HG03159 (cell line): Measurements from ENCODE around the gene CACNG4.
A peak's percentile ranks its signal among the peaks of the same experiment; 100 is the strongest.
"Not testable (repeated sequence)": the region's sequence is repeated elsewhere in the genome, so short reads cannot be mapped to it uniquely, and the experiment has no call there.

Source experiments
- ATAC-seq: cut with Tn5 transposase; IDR thresholded peaks from one replicate; pipeline ENCODE4 v1.9.1; 2021; ENCODE audit warnings: mild to moderate bottlenecking, moderate library complexity; ENCODE audit not compliant: unreplicated experiment

CACNG4 gene

DNA sequence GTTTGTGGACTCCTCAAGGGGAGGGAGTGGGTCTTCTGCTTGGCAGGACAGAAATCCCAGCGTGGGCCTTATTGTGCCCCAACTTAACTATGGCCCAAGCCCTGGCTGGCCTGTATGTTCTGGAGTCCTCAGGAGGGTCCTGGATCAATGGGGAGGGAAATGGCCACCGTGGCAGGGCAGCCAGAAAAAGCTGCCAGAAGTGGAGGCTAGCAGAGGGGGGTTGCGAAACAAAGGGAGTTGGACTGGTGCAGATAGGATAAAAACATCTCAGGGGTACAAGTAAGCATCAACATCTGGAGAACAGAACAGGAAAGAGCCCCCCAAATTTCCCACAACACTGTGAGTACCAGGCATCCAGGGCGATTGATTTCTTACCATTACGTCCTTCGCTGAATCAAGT lies 76.1 kb downstream of the CACNG4 start:
- no peak for ATAC-seq

DNA sequence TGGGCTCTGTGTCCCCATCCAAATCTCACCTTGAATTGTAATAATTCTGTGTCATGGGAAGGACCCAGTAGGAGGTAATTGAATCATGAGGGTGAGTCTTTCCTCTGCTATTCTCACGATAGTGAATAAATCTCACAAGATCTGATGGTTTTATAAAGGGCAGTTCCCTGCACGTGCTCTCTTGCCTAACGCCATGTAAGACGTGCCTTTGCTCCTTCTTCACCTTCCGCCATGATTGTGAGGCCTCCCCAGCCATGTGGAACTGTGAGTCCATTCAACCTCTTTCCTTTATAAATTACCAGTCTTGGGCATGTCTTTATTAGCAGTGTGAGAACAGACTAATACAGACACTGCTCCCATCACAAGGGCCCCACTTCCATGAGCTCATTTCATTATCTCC lies 76.6 kb downstream of the CACNG4 start:
- not testable (repeated sequence) for ATAC-seq

DNA sequence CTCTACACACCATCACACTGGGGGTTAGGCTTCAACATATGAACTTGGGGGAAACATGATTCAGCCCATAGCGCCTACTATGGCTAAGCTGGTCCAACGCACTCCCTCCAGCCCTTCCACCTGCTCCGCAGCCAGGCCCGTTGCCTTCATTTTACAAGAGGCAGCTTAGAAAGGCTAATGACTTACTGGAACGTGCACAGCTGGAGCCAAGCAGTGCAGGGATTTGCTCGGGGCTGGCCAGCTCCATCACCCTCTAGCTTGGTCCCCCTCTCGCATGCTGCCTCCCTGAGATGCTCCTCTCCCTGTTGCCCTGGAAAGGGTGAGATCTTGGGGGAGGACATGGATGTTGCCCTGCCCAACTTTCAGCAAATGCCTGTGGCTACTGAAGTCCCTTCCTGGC lies 77.0 kb downstream of the CACNG4 start:
- no peak for ATAC-seq

GRCh38 chr17:67041941-67042899 lies 77.7 kb downstream of the CACNG4 start:
- ATAC-seq, result no peak

DNA sequence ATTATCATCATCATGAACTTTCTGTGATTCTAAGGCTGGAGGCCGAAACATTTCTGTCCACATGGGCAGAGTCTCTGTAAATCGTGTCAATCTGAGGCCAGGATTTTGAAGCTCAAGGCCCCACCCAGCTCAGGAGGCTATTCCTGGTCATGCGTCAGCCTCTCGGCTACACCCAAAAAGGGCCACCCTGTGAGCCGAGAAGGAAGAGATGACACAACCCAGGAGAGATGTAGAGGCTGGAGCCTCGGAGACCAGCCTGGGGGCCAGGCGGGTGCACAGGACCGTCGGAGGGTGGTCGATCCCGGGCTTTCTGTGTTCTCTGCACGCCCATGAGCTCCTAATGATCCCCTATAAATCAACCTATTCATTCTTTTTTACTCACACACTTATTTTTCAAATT lies 78.8 kb downstream of the CACNG4 start:
- no peak for ATAC-seq

DNA sequence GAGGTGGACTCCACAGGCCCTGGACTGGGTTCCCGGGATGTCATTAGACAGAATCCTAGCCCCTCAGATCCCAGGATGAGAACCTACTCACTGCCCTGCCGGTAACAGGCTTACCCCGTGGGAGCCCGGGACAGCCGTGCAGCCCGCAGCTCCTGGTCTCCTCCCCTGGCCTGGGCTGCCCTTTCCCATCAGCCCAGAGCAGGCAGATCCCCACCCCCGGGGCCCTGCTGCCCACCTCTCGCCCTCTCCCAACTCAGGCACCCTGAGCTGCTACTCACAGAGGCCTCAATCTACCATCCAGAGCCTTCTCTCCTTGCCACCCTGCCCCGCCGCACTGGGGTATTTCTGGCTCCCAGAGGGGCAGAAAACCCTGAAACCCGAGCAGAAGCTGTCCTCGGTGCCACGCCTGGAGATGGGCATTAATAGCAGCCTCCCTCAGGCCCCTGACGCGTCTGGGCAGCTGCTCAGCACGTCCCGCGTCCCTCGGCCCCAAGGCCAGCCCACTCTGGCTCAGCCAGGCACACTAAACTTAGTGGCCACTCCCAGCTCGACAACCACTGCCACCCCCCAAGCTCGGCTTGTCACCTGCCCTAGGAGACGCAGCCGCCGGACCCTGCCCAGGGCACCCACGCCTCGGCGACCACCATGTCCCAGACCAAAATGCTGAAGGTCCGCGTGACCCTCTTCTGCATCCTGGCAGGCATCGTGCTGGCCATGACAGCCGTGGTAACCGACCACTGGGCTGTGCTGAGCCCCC lies 79.7 kb downstream of the CACNG4 start, which contains the start of gene CACNG1:
Gene CACNG1, plus strand, starts transcription at position 539 of the 757 bp plus-strand sequence. Its CDS starts 107 bp downstream, at position 646.
- ATAC-seq, result no peak

GRCh38 chr17:67044940-67045339 lies 80.4 kb downstream of the CACNG4 start:
- no peak for ATAC-seq

- ATAC-seq, result no peak
Observed at GRCh38 chr17:67046398-67046797, 81.9 kb downstream of the CACNG4 start.

DNA sequence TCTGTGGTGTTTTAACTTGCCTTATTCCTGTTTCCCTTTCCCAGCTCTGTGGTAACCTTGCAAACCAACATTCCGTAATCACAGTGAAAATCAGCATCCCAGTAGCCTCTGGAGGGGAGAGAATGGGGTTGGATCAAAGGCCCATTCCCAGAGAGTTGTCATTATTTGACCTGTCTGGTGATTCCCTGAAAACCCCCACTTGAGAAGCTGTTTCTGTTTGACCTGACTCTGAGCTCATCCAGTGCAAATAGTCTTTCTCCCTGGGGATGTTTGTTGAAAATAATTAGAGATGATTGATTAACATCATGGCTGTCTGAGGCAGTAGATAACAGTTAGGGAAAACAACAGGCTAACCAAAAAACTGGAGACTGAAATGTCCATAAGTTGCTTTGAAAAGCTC lies 82.9 kb downstream of the CACNG4 start:
- no peak for ATAC-seq

- ATAC-seq, result no peak
Observed at GRCh38 chr17:67049025-67049739, 84.7 kb downstream of the CACNG4 start.

GRCh38 chr17:67050066-67050465 lies 85.6 kb downstream of the CACNG4 start:
- ATAC-seq, result no peak

DNA sequence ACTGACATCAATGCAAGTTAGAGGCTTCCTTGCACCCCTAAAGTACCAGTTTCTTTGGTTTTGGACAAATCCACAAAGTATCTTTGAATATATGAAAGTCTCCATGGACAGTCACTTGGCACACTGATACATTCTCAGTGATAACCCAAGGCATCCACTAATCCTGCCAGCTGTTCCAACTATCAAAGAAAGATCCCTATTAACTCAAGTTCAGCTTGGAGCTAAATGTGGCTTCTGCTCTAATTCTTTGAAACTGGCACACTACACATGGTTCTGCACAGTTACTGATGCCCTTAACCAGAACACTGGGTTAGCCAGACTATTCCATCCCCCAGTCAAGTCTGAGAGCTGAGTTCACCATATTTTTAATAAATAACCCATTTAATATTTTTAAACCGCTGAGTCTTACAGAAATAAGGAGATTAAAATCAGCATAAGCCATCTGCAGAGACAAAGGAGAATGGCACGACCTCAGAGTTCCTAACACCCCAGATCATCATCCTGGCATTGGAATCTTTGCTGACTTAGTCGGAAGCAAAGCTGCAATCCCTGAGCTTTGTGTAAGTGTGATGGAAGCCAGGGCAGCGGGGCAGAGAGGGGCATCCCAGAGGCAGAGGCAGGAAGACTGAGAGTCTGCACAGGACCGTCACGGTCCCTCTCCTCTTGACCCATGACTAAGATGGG lies 86.1 kb downstream of the CACNG4 start:
- ATAC-seq, result no peak

DNA sequence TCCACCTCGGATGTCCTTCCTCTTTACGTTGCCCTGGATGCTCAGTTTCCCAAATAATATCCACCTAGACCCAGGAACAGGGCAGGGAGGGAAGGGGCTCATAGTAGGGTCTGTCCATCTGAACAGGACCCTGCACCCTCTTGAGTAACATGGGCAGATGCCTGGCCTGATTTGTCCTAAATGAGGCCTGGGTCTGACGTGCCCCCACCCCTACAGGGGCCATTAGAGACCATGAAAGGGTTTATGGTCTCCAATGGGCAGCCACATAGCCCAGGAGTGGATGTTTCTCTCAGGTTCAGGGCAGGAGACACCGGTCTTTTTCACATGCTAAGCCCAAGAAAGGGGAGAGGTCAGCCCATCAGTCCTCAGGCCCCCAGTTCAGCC lies 86.6 kb downstream of the CACNG4 start:
- no peak for ATAC-seq

DNA sequence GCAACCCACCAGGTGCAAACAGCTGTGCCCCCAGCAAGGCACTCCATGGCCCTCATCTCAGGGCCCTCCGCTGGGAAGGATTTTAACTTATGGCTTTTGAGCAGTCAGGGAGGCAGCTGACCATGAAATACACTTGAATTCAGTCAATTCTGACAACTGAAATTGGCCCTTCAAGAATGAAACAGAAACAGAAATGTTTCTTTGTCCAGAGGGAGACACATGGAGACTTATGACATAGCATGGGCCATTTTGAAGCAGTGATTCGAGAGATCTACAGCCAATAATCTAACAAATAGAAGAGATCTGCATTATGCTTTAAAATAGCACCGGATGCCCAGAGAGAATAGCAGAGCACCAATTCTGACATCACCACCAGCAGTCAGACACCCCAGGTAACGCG lies 87.3 kb downstream of the CACNG4 start:
- peak; percentile 49 for ATAC-seq

GRCh38 chr17:67052720-67053437 lies 88.4 kb downstream of the CACNG4 start:
- ATAC-seq, result no peak

DNA sequence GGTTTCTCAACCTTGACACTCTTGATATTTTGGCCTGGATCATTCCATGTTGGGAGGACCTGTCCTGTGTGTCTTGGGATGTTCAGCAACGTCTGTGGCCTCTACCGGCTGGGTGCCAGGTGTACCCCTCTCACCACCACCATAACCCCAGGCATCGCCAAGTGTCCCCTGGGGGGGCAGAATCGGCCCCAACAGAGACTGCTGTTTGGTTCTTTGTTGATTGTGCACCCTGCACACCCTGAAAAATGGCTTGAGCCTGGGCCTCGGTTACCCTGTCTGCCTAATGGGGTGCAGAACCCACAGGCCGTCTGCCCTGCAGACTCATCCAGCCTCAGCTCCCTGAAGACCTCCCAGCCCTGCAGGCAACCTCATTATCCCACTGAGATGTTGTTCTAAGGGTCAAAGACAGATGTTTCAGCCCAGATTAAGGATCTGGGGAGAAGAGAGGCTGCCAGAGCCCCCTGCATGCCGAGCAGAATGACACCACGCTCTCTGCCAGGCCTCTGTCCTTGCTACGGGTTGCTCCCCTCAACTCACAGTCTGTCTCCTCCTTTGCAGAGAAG lies 89.0 kb downstream of the CACNG4 start:
- no peak for ATAC-seq

DNA sequence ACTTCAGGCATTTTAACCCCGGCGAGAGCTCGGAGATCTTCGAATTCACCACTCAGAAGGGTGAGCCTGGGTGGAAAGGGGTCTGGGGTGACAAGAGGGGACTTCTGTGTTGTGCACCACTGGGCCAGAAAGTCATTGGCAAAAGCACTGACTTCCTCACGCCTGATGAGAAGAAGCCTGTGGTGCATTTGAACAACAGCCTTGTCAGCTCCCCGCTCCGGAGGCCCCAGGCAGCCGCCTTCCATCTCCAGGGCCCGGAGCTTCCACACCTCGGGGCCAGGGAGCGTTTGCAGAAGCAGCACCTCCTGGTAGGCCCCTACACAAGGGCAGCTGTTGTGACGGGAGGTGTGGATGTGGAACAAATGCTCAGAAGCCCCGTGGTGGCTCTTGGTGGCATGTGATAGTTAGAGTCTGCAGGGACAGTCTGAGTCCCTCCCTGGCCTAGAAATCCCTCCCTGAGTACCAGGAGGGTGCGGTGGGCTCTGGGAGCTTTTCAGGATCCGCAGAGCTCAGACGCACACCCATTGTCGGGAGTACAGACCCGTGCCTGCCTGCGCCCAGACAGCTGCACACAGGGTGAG lies 89.6 kb downstream of the CACNG4 start:
- ATAC-seq, result no peak

GRCh38 chr17:67054608-67055007 lies 90.1 kb downstream of the CACNG4 start:
- ATAC-seq, result no peak

DNA sequence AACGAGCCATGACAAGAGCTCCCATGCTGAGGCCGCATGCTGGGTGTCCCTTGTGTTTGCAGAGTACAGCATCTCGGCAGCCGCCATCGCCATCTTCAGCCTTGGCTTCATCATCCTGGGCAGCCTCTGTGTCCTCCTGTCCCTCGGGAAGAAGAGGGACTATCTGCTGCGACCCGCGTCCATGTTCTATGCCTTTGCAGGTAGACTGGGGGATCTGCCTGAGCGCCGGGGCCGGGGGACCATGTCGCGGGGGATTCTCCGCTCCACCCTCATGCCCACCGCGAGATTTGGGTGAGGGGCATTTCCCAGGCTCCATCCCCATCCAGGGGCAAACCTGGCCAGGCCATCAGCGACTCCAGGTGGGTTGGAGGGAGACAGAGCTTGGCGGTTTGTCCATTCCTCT lies 90.5 kb downstream of the CACNG4 start:
- no peak for ATAC-seq
